ENCODE measurements around the gene BAIAP2.
"Not testable (repeated sequence)": the region's sequence is repeated elsewhere in the genome, so short reads cannot be mapped to it uniquely, and the experiment has no call there.

DNA sequence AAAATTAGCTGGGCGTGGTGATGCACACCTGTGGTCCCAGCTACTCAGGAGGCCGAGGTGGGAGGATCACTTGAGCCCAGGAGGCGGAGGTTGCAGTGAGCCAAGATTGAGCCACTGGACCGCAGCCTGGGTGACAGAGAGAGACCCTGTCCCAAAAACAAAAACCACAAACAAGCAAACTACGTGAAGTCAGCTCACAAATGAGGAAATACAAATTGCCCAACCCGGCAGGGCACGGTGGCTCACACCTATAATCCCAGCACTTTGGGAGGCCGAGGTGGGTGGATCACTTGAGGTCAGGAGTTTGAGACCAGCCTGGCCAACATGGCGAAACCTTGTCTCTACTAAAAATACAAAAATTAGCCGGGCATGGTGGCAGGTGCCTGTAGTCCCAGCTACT is 111.3 kb downstream of the BAIAP2 start:
- not testable (repeated sequence) for TF ChIP-seq CTCF (IDR thresholded peaks at IDR 0.05); POLR2AphosphoS5 (IDR thresholded peaks at IDR 0.05; ENCODE audit: insufficient read depth in 1 of 2, low read depth in 1 of 2)
